Measurements from ENCODE around the gene PDS5A.
"Not testable (repeated sequence)": the region's sequence is repeated elsewhere in the genome, so short reads cannot be mapped to it uniquely, and the experiment has no call there.

PDS5A gene

DNA sequence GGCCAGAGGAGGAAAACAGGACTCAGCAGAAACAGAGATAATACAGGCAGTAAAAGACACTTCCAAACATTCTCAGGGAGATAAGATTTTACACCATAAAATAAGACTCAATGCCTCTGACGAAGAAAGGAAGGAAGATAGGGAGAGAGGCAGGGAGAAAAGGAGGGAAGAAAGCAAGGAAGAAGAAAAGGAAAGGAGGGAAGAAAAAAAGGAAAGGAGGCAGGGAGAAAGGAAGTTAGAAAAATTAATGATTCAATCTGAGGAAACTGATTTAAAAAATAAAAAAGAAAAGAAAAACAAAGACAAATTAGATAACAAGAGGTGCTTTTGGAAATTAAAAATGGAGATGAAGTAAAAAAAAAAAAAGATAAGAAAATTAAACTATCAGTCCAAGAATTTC lies 72.1 kb downstream of the PDS5A start:
- H3K27ac ChIP-seq (ENCODE audit: low read length): no peak overlapping the region
- no peaks in the 10 kb centered on the region for H3K27me3 ChIP-seq (ENCODE audit: low read depth, low read length)
- H3K4me3 ChIP-seq (ENCODE audit: low read length): no peak overlapping the region
- no peaks in the 10 kb centered on the region; the same call in 1 of the 2 replicates for H3K79me2 ChIP-seq (ENCODE audit: low read length)
- no peaks in the 10 kb centered on the region for H3K9me3 ChIP-seq (ENCODE audit: insufficient read depth, low read length)
- H3K9ac ChIP-seq (ENCODE audit: low read length): no peak overlapping the region
- H4K20me1 ChIP-seq (ENCODE audit: insufficient read depth, low read length): no peaks in the 10 kb centered on the region
- H3K36me3 ChIP-seq (replicated peaks; ENCODE audit: low read depth, low read length): peaks cover 26% of the 10 kb centered on the region
- no peak overlapping the region for H2AFZ ChIP-seq (ENCODE audit: low read depth, low read length)
- TF ChIP-seq CTCF (IDR thresholded peaks at IDR 0.05; ENCODE audit: low read depth, low read length) (no peak), EZH2phosphoT487 (IDR thresholded peaks at IDR 0.05; ENCODE audit: low read depth) (no peak)
- H3K4me1 ChIP-seq (ENCODE audit: low read length): no peaks in the 10 kb centered on the region
- no peak overlapping the region for H3K4me2 ChIP-seq (ENCODE audit: low read length)

- H3K4me2 ChIP-seq (ENCODE audit: low read length); H3K9me3 ChIP-seq (ENCODE audit: insufficient read depth, low read length); H3K9ac ChIP-seq (ENCODE audit: low read length); H3K4me1 ChIP-seq (ENCODE audit: low read length); H2AFZ ChIP-seq (ENCODE audit: low read depth, low read length); H4K20me1 ChIP-seq (ENCODE audit: insufficient read depth, low read length); H3K79me2 ChIP-seq (ENCODE audit: low read length); H3K4me3 ChIP-seq (ENCODE audit: low read length); H3K27me3 ChIP-seq (ENCODE audit: low read depth, low read length); H3K27ac ChIP-seq (ENCODE audit: low read length): not testable (repeated sequence)
- H3K36me3 ChIP-seq (replicated peaks; ENCODE audit: low read depth, low read length): peaks cover 23% of the 10 kb centered on the region
These were observed 72.7 kb downstream of the PDS5A start for GRCh38 chr4:39905019-39905418.

DNA sequence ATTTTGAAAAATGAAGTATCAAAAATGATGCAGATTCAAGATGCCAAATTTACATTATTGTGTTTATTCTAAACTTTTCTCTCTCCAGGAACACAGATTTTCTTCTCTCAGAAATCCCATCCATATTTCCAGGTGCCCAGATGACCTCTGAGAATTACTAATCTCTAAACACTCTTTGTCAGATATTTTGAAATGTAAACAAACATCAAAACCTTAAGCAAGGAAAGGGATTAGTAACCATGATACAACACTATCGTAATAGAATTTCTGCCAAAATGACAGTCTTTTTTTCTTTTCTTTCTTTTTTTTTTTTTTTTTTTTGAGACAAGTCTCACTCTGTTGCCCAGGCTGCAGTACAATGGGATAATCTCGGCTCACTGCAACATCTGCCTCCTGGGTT lies 76.7 kb downstream of the PDS5A start:
- Histone ChIP-seq H2AFZ (ENCODE audit: low read depth, low read length) (no peak overlapping the region), H4K20me1 (ENCODE audit: insufficient read depth, low read length) (no peaks in the 10 kb centered on the region), H3K4me1 (ENCODE audit: low read length) (peaks cover 13% of the 10 kb centered on the region), H3K4me3 (ENCODE audit: low read length) (no peak overlapping the region), H3K9me3 (ENCODE audit: insufficient read depth, low read length) (no peaks in the 10 kb centered on the region), H3K4me2 (ENCODE audit: low read length) (no peak overlapping the region), H3K79me2 (ENCODE audit: low read length) (peaks cover 4% of the 10 kb centered on the region), H3K36me3 (replicated peaks; ENCODE audit: low read depth, low read length) (peaks cover 47% of the 10 kb centered on the region), H3K27me3 (ENCODE audit: low read depth, low read length) (no peaks in the 10 kb centered on the region), H3K9ac (ENCODE audit: low read length) (no peak overlapping the region), H3K27ac (ENCODE audit: low read length) (no peak overlapping the region)
- TF ChIP-seq CTCF (IDR thresholded peaks at IDR 0.05; ENCODE audit: low read depth, low read length) (no peak), EZH2phosphoT487 (IDR thresholded peaks at IDR 0.05; ENCODE audit: low read depth) (no peak)

- H3K9me3 ChIP-seq (ENCODE audit: insufficient read depth, low read length): no peaks in the 10 kb centered on the region
- no peak overlapping the region for H2AFZ ChIP-seq (ENCODE audit: low read depth, low read length)
- no peak overlapping the region for H3K4me3 ChIP-seq (ENCODE audit: low read length)
- peaks cover 4% of the 10 kb centered on the region for H3K79me2 ChIP-seq (ENCODE audit: low read length)
- H3K9ac ChIP-seq (ENCODE audit: low read length): no peak overlapping the region
- peak overlapping the region; percentile 58 for H3K27ac ChIP-seq (ENCODE audit: low read length)
- no peak for TF ChIP-seq EZH2phosphoT487 (IDR thresholded peaks at IDR 0.05; ENCODE audit: low read depth)
- no peak for TF ChIP-seq CTCF (IDR thresholded peaks at IDR 0.05; ENCODE audit: low read depth, low read length)
- H3K4me2 ChIP-seq (ENCODE audit: low read length): peak overlapping the region; percentile 38
- peaks cover 51% of the 10 kb centered on the region for H3K36me3 ChIP-seq (replicated peaks; ENCODE audit: low read depth, low read length)
- H3K4me1 ChIP-seq (ENCODE audit: low read length): peaks cover 13% of the 10 kb centered on the region
- no peaks in the 10 kb centered on the region for H4K20me1 ChIP-seq (ENCODE audit: insufficient read depth, low read length)
- H3K27me3 ChIP-seq (ENCODE audit: low read depth, low read length): no peaks in the 10 kb centered on the region
These were observed 78.4 kb downstream of the PDS5A start for GRCh38 chr4:39899291-39899690.

DNA sequence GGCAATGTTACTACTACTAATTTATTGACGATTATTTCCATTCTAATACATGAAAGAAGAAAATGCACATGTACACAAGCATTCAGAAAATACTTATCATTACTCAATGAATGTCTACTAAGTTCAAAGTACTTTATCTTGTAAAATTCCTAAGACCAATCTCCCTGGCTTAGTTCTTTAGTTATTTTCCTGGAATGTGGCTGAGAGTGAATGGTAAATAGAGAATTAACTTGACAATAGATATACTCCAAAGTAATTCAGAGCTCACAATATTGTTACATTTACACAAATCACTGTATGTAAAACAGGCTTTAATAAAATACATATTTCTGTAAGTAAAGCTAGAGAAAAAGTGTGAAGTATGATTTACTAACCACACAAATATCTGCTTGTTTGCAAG lies 79.7 kb downstream of the PDS5A start:
- H3K4me2 ChIP-seq (ENCODE audit: low read length): no peak overlapping the region
- no peaks in the 10 kb centered on the region for H4K20me1 ChIP-seq (ENCODE audit: insufficient read depth, low read length)
- no peak overlapping the region for H3K27ac ChIP-seq (ENCODE audit: low read length)
- H2AFZ ChIP-seq (ENCODE audit: low read depth, low read length): no peak overlapping the region
- H3K27me3 ChIP-seq (ENCODE audit: low read depth, low read length): no peaks in the 10 kb centered on the region
- peaks cover 53% of the 10 kb centered on the region for H3K36me3 ChIP-seq (replicated peaks; ENCODE audit: low read depth, low read length)
- no peak overlapping the region for H3K4me3 ChIP-seq (ENCODE audit: low read length)
- peaks cover 17% of the 10 kb centered on the region for H3K4me1 ChIP-seq (ENCODE audit: low read length)
- H3K79me2 ChIP-seq (ENCODE audit: low read length): peaks cover 4% of the 10 kb centered on the region
- H3K9me3 ChIP-seq (ENCODE audit: insufficient read depth, low read length): no peaks in the 10 kb centered on the region
- TF ChIP-seq CTCF (IDR thresholded peaks at IDR 0.05; ENCODE audit: low read depth, low read length) (no peak), EZH2phosphoT487 (IDR thresholded peaks at IDR 0.05; ENCODE audit: low read depth) (no peak)
- H3K9ac ChIP-seq (ENCODE audit: low read length): no peak overlapping the region
